HEK293 (cell line): Measurements from ENCODE around the gene TK2.
A peak's percentile ranks its signal among the peaks of the same experiment; 100 is the strongest.

Source experiments
- BCL11A ChIP-seq: fragments of 450-650 bp; formaldehyde crosslinking; IDR thresholded peaks from 2 replicates; pipeline ENCODE4 v1.5.1; 2016; ENCODE audit warnings: low read depth, missing biosample characterization, missing genetic modification characterization
- GLIS1 ChIP-seq: fragments of 450-650 bp; formaldehyde crosslinking; IDR thresholded peaks from 2 replicates; pipeline ENCODE4 v1.5.1; 2016; ENCODE audit warnings: missing biosample characterization, missing genetic modification characterization
- KLF10 ChIP-seq: fragments of 450-650 bp; IDR thresholded peaks from 2 replicates; pipeline ENCODE4 v1.5.1; 2018; ENCODE audit warnings: missing biosample characterization, mild to moderate bottlenecking, missing genetic modification characterization
- SALL2 ChIP-seq: fragments of 450-650 bp; formaldehyde crosslinking; IDR thresholded peaks from 2 replicates; pipeline ENCODE4 v1.5.0; 2017; ENCODE audit warnings: missing biosample characterization, mild to moderate bottlenecking, missing genetic modification characterization, borderline replicate concordance
- SETDB1 ChIP-seq: IDR thresholded peaks from one replicate; pipeline ENCODE4 v1.6.1; 2017; ENCODE audit warnings: mild to moderate bottlenecking, low read length, moderate library complexity, mixed read lengths; ENCODE audit not compliant: insufficient read length
- ZBTB44 ChIP-seq: fragments of 450-650 bp; IDR thresholded peaks from 2 replicates; pipeline ENCODE4 v1.5.1; 2018; ENCODE audit warnings: missing biosample characterization, mild to moderate bottlenecking, missing genetic modification characterization
- ZBTB8A ChIP-seq: fragments of 450-650 bp; formaldehyde crosslinking; IDR thresholded peaks from 2 replicates; pipeline ENCODE4 v1.5.1; 2016; ENCODE audit warnings: missing biosample characterization, missing genetic modification characterization
- ZNF2 ChIP-seq: fragments of 450-650 bp; formaldehyde crosslinking; IDR thresholded peaks from 2 replicates; pipeline ENCODE4 v1.5.1; 2016; ENCODE audit warnings: missing biosample characterization, missing genetic modification characterization
- ZNF214 ChIP-seq: fragments of 450-650 bp; formaldehyde crosslinking; IDR thresholded peaks from 2 replicates; pipeline ENCODE4 v1.5.1; 2017; ENCODE audit warnings: missing biosample characterization, mild to moderate bottlenecking, missing genetic modification characterization, borderline replicate concordance
- ZNF26 ChIP-seq: fragments of 450-650 bp; formaldehyde crosslinking; IDR thresholded peaks from 2 replicates; pipeline ENCODE4 v1.5.1; 2016; ENCODE audit warnings: missing biosample characterization, missing genetic modification characterization
- ZNF302 ChIP-seq: fragments of 450-650 bp; formaldehyde crosslinking; IDR thresholded peaks from 2 replicates; pipeline ENCODE4 v1.5.1; 2016; ENCODE audit warnings: missing biosample characterization, missing genetic modification characterization, low read depth
- ZNF324 ChIP-seq: fragments of 450-650 bp; formaldehyde crosslinking; IDR thresholded peaks from 2 replicates; pipeline ENCODE4 v1.5.1; 2016; ENCODE audit warnings: missing biosample characterization, missing genetic modification characterization
- ZNF416 ChIP-seq: fragments of 450-650 bp; formaldehyde crosslinking; IDR thresholded peaks from 2 replicates; pipeline ENCODE4 v1.5.1; 2016; ENCODE audit warnings: missing biosample characterization, missing genetic modification characterization
- ZNF423 ChIP-seq: fragments of 450-650 bp; formaldehyde crosslinking; IDR thresholded peaks from 2 replicates; pipeline ENCODE4 v1.5.1; 2016; ENCODE audit warnings: missing biosample characterization, missing genetic modification characterization
- ZNF473 ChIP-seq: fragments of 450-650 bp; formaldehyde crosslinking; IDR thresholded peaks from 2 replicates; pipeline ENCODE4 v1.5.1; 2017; ENCODE audit warnings: missing biosample characterization, missing genetic modification characterization
- ZNF513 ChIP-seq: fragments of 450-650 bp; IDR thresholded peaks from 2 replicates; pipeline ENCODE4 v1.5.1; 2018; ENCODE audit warnings: missing biosample characterization, missing genetic modification characterization
- ZNF555 ChIP-seq: fragments of 450-650 bp; formaldehyde crosslinking; conservative IDR thresholded peaks from 2 replicates; pipeline ENCODE4 v1.5.1; 2017; ENCODE audit warnings: missing biosample characterization, mild to moderate bottlenecking, missing genetic modification characterization, inconsistent platforms
- ZNF560 ChIP-seq: fragments of 450-650 bp; formaldehyde crosslinking; IDR thresholded peaks from 2 replicates; pipeline ENCODE4 v1.5.1; 2017; ENCODE audit warnings: missing biosample characterization, missing genetic modification characterization, borderline replicate concordance
- ZNF580 ChIP-seq: fragments of 450-650 bp; formaldehyde crosslinking; IDR thresholded peaks from 2 replicates; pipeline ENCODE4 v1.5.1; 2016; ENCODE audit warnings: missing biosample characterization, missing genetic modification characterization
- ZNF623 ChIP-seq: fragments of 450-650 bp; formaldehyde crosslinking; IDR thresholded peaks from 2 replicates; pipeline ENCODE4 v1.5.1; 2016; ENCODE audit warnings: missing biosample characterization, missing genetic modification characterization
- ZNF629 ChIP-seq: fragments of 450-650 bp; formaldehyde crosslinking; IDR thresholded peaks from 2 replicates; pipeline ENCODE4 v1.5.1; 2017; ENCODE audit warnings: missing biosample characterization, missing genetic modification characterization
- ZNF664 ChIP-seq: fragments of 450-650 bp; formaldehyde crosslinking; IDR thresholded peaks from 2 replicates; pipeline ENCODE4 v1.5.1; 2016; ENCODE audit warnings: missing biosample characterization, missing genetic modification characterization
- ZNF692 ChIP-seq: fragments of 450-650 bp; formaldehyde crosslinking; IDR thresholded peaks from 2 replicates; pipeline ENCODE4 v1.5.1; 2016; ENCODE audit warnings: missing biosample characterization, missing genetic modification characterization
- ZNF830 ChIP-seq: fragments of 450-650 bp; IDR thresholded peaks from 2 replicates; pipeline ENCODE4 v1.5.0; 2018; ENCODE audit warnings: missing biosample characterization, missing genetic modification characterization, low read depth, mild to moderate bottlenecking, moderate library complexity
- ZNF837 ChIP-seq: fragments of 450-650 bp; formaldehyde crosslinking; IDR thresholded peaks from 2 replicates; pipeline ENCODE4 v1.5.1; 2016; ENCODE audit warnings: missing biosample characterization, missing genetic modification characterization
- TF ChIP-seq, protein P1 (sequence below): fragments of 450-650 bp; formaldehyde crosslinking; IDR thresholded peaks from 2 replicates; pipeline ENCODE4 v1.5.1; 2016; ENCODE audit warnings: missing biosample characterization, missing genetic modification characterization
- TF ChIP-seq, protein P2 (sequence below): fragments of 450-650 bp; formaldehyde crosslinking; IDR thresholded peaks from 2 replicates; pipeline ENCODE4 v1.5.1; 2016; ENCODE audit warnings: missing biosample characterization, missing genetic modification characterization

The TK2 gene

DNA sequence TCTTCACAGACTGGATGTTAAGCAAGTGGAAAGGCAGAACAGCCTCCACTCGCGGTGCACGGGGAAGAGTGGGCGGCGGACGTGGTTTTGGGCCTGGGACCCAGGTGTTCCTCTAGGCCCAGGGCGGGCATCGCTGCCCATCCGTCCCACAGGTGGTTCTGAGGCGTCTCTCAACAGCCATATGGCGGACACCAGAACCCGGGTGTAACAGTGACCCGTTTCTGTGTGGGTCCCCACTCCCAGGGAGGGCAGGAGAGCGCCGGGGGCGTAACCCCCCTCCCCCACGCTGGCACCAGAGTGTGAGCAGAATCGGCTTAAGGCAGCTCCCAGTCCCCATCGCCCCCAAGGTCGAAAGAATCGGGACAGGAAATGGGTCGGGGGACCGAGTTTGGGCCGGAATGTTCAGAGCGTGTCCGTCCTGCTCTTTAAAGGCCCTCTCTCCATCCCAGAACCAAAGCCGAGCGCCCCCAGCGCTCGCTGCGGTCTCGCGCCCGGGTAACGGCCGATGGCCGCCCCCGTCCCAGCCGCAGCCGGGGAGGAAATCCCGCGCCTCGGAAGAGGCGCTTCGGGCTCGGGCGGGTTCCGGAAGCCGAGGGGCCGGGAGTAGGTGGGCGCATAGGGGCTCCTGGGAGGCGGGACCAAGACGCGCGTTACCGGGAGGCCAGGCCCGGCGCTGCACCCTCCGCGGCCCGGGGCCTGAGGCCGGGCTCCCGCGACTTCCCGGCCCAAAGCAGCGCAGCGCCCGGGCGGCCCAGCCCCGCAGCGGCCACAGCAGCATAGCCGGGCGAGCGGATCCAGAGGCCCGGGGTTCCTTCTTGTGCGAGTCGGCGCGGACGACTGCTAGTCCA, at the start of gene TK2 (continued):
- TF ChIP-seq, protein P1, sequence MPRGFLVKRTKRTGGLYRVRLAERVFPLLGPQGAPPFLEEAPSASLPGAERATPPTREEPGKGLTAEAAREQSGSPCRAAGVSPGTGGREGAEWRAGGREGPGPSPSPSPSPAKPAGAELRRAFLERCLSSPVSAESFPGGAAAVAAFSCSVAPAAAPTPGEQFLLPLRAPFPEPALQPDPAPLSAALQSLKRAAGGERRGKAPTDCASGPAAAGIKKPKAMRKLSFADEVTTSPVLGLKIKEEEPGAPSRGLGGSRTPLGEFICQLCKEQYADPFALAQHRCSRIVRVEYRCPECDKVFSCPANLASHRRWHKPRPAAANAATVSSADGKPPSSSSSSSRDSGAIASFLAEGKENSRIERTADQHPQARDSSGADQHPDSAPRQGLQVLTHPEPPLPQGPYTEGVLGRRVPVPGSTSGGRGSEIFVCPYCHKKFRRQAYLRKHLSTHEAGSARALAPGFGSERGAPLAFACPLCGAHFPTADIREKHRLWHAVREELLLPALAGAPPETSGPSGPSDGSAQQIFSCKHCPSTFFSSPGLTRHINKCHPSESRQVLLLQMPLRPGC (tag by site-specific recombination) = no peak
- 0 out of 2 replicates have a peak, but pooled peaks have one; percentile 35 for TF ChIP-seq ZBTB44
- TF ChIP-seq, protein P2, sequence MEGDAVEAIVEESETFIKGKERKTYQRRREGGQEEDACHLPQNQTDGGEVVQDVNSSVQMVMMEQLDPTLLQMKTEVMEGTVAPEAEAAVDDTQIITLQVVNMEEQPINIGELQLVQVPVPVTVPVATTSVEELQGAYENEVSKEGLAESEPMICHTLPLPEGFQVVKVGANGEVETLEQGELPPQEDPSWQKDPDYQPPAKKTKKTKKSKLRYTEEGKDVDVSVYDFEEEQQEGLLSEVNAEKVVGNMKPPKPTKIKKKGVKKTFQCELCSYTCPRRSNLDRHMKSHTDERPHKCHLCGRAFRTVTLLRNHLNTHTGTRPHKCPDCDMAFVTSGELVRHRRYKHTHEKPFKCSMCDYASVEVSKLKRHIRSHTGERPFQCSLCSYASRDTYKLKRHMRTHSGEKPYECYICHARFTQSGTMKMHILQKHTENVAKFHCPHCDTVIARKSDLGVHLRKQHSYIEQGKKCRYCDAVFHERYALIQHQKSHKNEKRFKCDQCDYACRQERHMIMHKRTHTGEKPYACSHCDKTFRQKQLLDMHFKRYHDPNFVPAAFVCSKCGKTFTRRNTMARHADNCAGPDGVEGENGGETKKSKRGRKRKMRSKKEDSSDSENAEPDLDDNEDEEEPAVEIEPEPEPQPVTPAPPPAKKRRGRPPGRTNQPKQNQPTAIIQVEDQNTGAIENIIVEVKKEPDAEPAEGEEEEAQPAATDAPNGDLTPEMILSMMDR = peak; percentile 58; the same call in 1 of the 2 replicates
- TF ChIP-seq ZNF580 (tag by site-specific recombination) = no peak; the same call in 1 of the 2 replicates
- TF ChIP-seq ZNF214 (tag by site-specific recombination) = no peak
- TF ChIP-seq ZNF473 (tag by site-specific recombination) = no peak
- TF ChIP-seq SETDB1 = no peak
- no peak for TF ChIP-seq ZNF302
- TF ChIP-seq ZBTB8A (tag by site-specific recombination) = peak; percentile 94
- no peak for TF ChIP-seq BCL11A (tag by site-specific recombination)
- TF ChIP-seq SALL2 (tag by site-specific recombination) = no peak
- no peak for TF ChIP-seq ZNF555
- TF ChIP-seq ZNF416 (tag by site-specific recombination) = no peak
- TF ChIP-seq ZNF623 (tag by site-specific recombination) = no peak
- TF ChIP-seq ZNF629 (tag by site-specific recombination) = no peak
- TF ChIP-seq ZNF560 (tag by site-specific recombination) = no peak
- TF ChIP-seq GLIS1 (tag by site-specific recombination) = 0 out of 2 replicates have a peak, but pooled peaks have one; percentile 25
- no peak for TF ChIP-seq ZNF2 (tag by site-specific recombination)
- no peak for TF ChIP-seq ZNF837 (tag by site-specific recombination)
- no peak for TF ChIP-seq ZNF830 (tag by site-specific recombination)
- TF ChIP-seq ZNF423 (tag by site-specific recombination) = no peak
- peak; percentile 17; the same call in 1 of the 2 replicates for TF ChIP-seq KLF10 (tag by site-specific recombination)
- no peak for TF ChIP-seq ZNF664 (tag by site-specific recombination)
- no peak for TF ChIP-seq ZNF324
- TF ChIP-seq ZNF513 (tag by site-specific recombination) = no peak
- TF ChIP-seq ZNF692 (tag by site-specific recombination) = no peak
- no peak for TF ChIP-seq ZNF26 (tag by site-specific recombination)
